GM10248 (cell line): Measurements from ENCODE around the gene PTPRB.

ENCODE experiments used
- CTCF ChIA-PET: fragments of 300-600 bp; sonication (Branson Sonifier 250); formaldehyde crosslinking; extraction: SDS; loops from one replicate; lab custom pipeline; 2021; ENCODE audit warnings: antibody characterized with exemption; lab: Yijun Ruan, JAX
- POLR2A ChIA-PET: fragments of 350-650 bp; sonication (Branson Sonifier 250); formaldehyde crosslinking; extraction: SDS; loops from one replicate; lab custom pipeline; 2020; ENCODE audit warnings: antibody characterized with exemption; lab: Yijun Ruan, JAX
- DNase-seq: peaks from one replicate; pipeline ENCODE4 v3.0.0; 2012; ENCODE audit errors: extremely low spot score
- TF ChIP-seq, protein P1 (sequence below): IDR thresholded peaks from 2 replicates; pipeline ENCODE4 v1.5.1; 2012; ENCODE audit warnings: mild to moderate bottlenecking, low read depth; ENCODE audit errors: extremely low read depth, missing control alignments, control extremely low read depth

PTPRB gene

DNA sequence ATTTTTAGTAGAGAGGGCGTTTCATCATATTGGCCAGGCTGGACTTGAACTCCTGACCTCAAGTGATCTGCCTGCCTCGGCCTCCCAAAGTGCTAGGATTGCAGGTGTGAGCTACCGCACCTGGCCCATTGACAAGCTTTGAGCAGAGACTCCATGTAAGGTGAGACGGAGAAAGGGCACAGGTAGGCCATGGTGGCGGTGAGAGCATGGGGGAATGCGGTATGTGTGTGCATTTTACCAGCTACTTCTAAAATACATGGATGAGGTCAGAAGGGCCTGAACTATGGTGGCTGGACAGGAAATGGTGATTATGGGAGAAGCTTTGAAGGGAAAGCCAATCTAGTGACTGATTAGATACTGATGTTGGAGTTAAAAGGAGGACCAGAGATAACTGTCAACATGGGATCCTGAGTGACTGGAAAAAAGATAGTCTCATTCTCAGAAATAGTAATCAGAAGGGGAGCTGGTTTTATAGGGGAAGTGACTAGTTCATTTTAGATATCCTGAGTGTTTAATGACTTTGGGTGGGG, 21.9 kb upstream of the PTPRB start:
- POLR2A ChIA-PET = no interaction called here
- CTCF ChIA-PET = interaction anchor here (1.2 kb wide), 2 partner anchors 36 to 48 kb away, joined by 3 to 4 read pairs; no protein-coding TSS in a partner anchor

DNA sequence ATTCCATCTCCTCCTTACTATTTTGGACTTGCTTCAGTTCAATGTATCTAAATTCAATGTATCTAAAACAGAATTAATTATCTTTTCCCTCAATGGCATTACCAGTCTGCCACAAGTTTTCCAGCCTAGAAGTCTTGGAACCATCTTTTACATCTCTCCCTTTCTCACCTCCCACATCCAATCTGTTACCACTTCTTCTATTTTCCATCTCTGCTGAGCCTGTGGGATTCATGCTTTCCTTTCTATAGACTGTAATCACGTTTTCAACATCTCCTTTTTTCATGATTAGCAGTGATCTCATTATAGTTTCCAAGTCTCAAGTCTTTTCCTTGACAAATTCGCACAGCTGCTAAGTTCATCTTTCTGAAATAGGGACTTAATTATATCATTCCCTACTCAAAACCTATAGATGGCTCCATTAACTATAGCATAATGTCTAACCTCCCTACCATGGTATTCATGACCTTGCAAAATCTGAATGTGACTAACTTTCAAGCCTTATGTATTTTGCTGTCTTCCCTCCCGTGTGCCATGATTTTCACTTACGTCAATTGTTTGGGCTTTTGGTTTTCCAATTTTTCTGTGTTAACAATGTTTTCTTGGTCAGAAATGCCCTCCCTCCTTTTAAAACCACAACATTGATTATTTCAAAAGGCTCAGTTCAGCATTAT, 20.5 kb upstream of the PTPRB start:
- ChIA-PET POLR2A (no interaction called here), CTCF (no interaction called here)
- TF ChIP-seq, protein P1, sequence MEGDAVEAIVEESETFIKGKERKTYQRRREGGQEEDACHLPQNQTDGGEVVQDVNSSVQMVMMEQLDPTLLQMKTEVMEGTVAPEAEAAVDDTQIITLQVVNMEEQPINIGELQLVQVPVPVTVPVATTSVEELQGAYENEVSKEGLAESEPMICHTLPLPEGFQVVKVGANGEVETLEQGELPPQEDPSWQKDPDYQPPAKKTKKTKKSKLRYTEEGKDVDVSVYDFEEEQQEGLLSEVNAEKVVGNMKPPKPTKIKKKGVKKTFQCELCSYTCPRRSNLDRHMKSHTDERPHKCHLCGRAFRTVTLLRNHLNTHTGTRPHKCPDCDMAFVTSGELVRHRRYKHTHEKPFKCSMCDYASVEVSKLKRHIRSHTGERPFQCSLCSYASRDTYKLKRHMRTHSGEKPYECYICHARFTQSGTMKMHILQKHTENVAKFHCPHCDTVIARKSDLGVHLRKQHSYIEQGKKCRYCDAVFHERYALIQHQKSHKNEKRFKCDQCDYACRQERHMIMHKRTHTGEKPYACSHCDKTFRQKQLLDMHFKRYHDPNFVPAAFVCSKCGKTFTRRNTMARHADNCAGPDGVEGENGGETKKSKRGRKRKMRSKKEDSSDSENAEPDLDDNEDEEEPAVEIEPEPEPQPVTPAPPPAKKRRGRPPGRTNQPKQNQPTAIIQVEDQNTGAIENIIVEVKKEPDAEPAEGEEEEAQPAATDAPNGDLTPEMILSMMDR = no peak
- no peak for DNase-seq

More for the DNA sequence above, 21.9 kb upstream of the PTPRB start:
- no peak for DNase-seq
- TF ChIP-seq, protein P1 = no peak

DNA sequence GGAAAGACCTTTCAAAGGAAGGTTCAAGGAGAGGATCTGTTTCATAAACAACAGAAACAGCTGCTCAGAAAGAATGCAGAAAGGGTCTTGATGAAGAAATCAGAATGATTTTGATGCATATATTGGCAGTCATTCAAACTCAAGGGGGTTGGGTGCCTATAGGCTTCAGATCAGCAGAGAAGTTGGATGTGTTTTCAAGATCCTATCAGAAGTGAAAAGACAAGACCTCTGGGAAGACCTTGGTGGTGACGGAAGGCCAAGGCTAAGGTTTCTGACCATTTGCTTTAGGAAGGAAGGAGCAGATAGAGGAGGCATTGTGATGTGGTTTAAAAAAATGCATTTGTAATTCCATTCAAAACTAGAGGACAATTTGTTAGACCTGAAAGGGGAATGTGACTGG, 15.2 kb upstream of the PTPRB start:
- CTCF ChIA-PET = no interaction called here
- TF ChIP-seq, protein P1 = no peak
- POLR2A ChIA-PET = no interaction called here

DNA sequence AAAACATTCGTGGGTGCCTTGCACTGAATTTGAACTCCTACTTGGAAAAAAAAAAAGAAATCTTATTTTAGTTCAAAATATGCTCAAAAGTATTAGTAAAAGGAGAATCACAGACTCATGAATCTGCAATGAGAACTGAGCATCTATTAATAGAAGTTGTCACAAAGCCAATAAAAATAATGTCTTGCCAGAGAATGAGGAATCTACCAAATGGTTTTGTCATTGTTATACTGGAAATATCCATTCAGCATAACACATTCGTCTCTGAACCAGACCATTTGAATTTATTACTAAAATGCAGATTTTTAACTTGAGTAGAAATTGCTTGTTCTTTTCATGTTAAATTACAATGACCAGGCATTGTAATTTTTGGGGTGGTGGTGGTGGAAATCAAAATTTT, 11.6 kb upstream of the PTPRB start:
- no peak for DNase-seq
- TF ChIP-seq, protein P1 = no peak
- CTCF ChIA-PET = interaction anchor here (0.9 kb wide), 1 partner anchor 14 kb away, joined by 3 read pairs; no protein-coding TSS in a partner anchor
- POLR2A ChIA-PET = no interaction called here

More for the DNA sequence above, 15.2 kb upstream of the PTPRB start:
- DNase-seq = no peak

DNA sequence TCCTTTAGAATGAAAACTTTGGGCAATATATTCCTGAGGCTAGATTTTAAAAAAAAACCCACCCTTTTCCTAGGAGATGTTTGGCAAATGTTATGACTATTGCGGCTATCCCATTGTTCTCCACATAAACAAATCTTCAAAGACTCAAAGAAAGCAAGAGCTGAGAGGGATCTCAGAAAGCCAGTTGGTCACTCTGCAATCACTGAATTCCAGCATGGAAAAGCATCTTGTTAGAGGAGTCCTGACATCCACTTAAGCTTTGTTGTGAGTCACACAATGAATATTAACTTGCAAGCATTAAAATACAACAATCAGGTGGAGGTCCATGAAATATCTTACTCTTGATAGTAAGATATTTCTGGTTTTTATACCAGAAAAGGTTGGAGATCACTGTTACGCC, 11.0 kb upstream of the PTPRB start:
- no peak for DNase-seq
- ChIA-PET POLR2A (no interaction called here), CTCF (interaction anchor here (0.9 kb wide), 1 partner anchor 13 kb away, joined by 3 read pairs; no protein-coding TSS in a partner anchor)
- TF ChIP-seq, protein P1 = no peak

DNA sequence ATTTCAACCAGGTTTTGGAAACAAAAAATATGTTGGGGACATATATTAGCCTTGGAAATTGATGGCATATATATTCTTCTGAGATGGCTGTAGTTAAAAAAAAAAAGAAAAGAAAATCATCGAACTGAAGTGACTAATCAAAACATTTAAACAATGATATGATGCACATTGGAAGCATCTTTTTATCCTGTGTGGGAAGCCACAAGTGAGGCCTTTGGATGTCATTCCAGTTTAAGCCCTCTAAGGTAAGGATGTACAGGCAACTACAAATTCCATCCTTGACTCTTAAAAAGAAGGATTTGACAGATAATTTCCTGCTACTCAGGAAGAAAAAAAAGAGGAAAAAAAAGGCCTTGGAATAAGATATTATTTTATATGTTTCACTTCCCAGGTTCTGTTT, 9.6 kb upstream of the PTPRB start:
- DNase-seq = no peak
- TF ChIP-seq, protein P1 = no peak
- CTCF ChIA-PET = no interaction called here
- POLR2A ChIA-PET = no interaction called here
